ENCODE results near the gene SF3B6.

Gene SF3B6

GRCh38 chr2:24019729-24020128 lies 56.4 kb downstream of the SF3B6 start:
- no peak for DNase-seq (ENCODE audit: low read depth in 2 of 2)

DNA sequence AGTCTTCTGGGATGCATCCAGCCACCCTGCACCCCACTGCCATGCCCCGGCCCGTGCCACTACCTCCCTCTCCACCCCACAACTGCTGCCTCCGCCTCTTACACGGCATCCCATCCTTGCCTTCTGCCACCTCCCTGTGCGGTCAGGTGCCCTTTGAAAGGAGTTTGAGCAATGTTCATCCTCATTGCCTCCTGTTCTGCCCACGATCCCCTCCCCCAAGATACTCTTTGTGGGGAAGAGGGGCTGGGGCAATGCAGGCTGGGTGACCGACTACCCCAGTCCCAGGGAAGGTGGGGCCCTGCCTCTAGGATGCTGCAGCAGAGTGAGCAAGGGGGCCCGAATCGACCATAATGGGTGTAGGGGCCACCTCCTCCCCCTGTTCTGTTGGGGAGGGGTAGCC lies 57.9 kb downstream of the SF3B6 start:
- no peak for DNase-seq (ENCODE audit: low read depth in 2 of 2)

DNA sequence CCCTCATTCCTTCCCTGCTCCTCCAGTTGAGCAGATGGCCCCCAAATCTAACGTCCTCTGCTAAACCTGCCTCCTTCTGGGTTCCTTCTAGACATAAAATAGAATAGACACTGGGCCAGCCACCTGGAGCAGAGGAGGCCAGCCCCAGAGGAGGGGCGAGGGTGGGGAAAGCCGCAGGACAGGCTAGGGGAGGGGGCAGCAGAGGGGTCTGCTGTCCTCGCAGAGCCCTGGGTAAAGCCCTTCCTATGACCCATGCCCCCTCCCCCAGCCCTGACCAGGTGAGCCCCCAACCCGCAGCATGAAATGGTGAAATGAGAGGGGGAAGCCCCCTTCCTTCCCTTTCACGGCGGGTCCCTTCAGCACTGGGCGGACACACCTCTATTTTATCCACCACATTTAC lies 58.4 kb downstream of the SF3B6 start:
- DNase-seq (ENCODE audit: low read depth in 2 of 2): no peak

Measured in stimulated activated CD8-positive, alpha-beta memory T cell treated with anti-CD3 and anti-CD28 coated beads, Interleukin-2, amount 100 ng/mL, for 1 hour (primary cell).